Gastrocnemius medialis (tissue), 4 donors: ENCODE measurements around the gene TRIM7.

ENCODE experiments used
- CTCF ChIP-seq, 5 experiments: fragments of 450-650 bp in 3 of 5; fragments of 200-600 bp in 2 of 5; sonication (generic) in 2 of 5; IDR thresholded peaks in 4 of 5; conservative IDR thresholded peaks in 1 of 5; 1 replicate in 4 of 5; 2 replicates in 1 of 5; pipeline ENCODE4 v1.5.1; 2016 to 2019; ENCODE audit warnings: antibody characterized with exemption in 5 of 5, mild to moderate bottlenecking in 3 of 5, moderate library complexity in 3 of 5
- POLR2A ChIP-seq, 2 donors: fragments of 450-650 bp; IDR thresholded peaks; one replicate each; pipeline ENCODE4 v1.6.1; 2017; ENCODE audit warnings: antibody characterized with exemption in 2 of 2, mild to moderate bottlenecking in 2 of 2, moderate library complexity in 2 of 2

GRCh38 chr5:181191526-181192336, 13.3 kb downstream of the TRIM7 start:
- TF ChIP-seq POLR2A (IDR thresholded peaks at IDR 0.05) (peak; percentile 57 to 78), CTCF (IDR thresholded peaks at IDR 0.05 in 4 of 5, conservative IDR thresholded peaks at IDR 0.05 in 1 of 5) (peak in 1 of 5 experiments; percentile 11)
